GM18507 (cell line): ENCODE results near the gene LZTR1.
A peak's percentile ranks its signal among the peaks of the same experiment; 100 is the strongest.
"Not testable (repeated sequence)": the region's sequence is repeated elsewhere in the genome, so short reads cannot be mapped to it uniquely, and the experiment has no call there.

Experiments used
- DNase-seq: peaks from one replicate; pipeline ENCODE4 v3.0.0; 2011; ENCODE audit warnings: low read depth; ENCODE audit not compliant: insufficient read length; ENCODE audit errors: extremely low spot score
- FAIRE-seq: peaks from 2 replicates; lab custom pipeline; 2011; peaks lifted over from hg19 to GRCh38; lab: Jason Lieb, UNC

Gene LZTR1

DNA sequence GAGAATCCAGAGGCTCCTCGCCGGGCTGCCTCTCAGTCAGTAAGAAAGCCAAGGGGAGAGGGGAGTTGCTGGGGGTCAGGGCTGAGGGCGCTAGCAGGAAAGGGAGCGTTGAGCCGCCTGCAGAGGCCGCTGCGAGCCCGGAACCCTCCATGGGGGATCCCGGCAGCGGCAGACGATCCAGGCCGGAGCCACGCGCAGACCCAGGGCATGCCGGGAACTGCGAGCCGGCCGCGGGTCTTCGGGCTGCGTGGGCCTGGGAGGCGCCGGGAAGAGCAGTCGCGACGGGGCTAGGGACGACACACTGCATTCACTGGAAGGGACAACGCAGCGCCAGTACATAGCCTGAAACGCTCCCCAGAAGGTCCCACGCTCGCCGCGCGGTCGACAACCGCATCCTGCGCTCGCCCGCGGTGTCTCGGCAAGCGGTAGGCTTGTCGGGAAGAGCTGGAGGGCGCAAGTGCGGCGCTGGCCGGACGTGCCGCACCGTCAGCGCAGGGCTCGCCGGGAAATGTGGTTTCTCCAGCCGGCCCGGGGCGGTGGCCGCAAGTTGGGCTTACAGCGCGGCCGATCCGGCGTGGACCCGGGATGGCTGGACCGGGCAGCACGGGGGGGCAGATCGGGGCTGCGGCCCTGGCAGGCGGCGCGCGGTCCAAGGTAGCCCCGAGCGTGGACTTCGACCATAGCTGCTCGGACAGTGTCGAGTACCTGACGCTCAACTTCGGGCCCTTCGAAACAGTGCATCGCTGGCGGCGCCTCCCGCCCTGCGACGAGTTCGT is at the start of gene LZTR1:
LZTR1 (plus strand) TSS at position 511 of the 776 bp plus-strand sequence; CDS start at position 586, 75 bp downstream.
- peak; percentile 93 for FAIRE-seq
- peak; percentile 82 for DNase-seq

GRCh38 chr22:20933910-20934309 is 48.2 kb upstream of the LZTR1 start:
- FAIRE-seq (no peak), DNase-seq (no peak)

- not testable (repeated sequence) for DNase-seq, FAIRE-seq
Measured at GRCh38 chr22:20935049-20935448, 47.0 kb upstream of the LZTR1 start.

DNA sequence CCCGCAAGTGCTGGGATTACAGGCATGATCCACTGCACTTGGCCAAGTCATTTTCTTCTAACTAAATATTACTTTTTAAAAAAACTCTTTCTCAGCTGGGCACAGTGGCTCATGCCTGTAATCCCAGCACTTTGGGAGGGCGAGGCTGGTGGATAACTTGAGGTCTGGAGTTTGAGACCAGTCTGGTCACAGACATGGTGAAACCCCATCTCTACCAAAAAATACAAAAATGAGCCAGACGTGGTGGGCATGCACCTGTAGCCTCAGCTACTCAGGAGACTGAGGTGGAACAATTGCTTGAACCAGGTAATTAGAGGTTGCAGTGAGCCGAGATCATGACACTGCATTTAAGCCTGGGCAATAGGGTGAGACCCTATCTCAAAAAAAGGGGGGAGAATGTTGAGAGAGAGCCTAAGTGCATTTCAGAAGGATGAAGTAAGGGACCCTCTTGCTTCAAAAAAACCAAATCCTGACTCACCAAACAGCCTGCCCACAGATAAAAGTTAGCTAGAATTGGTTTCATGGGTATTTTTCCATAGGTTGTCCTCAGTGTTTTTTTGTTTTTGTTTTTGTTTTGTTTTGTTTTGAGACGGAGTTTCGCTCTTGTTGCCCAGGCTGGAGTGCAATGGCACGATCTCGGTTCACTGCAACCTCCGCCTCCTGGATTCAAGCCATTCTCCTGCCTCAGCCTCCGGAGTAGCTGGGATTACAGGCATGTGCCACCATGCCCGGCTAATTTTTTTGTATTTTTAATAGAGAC is 46.1 kb upstream of the LZTR1 start:
- FAIRE-seq, DNase-seq: not testable (repeated sequence)

DNA sequence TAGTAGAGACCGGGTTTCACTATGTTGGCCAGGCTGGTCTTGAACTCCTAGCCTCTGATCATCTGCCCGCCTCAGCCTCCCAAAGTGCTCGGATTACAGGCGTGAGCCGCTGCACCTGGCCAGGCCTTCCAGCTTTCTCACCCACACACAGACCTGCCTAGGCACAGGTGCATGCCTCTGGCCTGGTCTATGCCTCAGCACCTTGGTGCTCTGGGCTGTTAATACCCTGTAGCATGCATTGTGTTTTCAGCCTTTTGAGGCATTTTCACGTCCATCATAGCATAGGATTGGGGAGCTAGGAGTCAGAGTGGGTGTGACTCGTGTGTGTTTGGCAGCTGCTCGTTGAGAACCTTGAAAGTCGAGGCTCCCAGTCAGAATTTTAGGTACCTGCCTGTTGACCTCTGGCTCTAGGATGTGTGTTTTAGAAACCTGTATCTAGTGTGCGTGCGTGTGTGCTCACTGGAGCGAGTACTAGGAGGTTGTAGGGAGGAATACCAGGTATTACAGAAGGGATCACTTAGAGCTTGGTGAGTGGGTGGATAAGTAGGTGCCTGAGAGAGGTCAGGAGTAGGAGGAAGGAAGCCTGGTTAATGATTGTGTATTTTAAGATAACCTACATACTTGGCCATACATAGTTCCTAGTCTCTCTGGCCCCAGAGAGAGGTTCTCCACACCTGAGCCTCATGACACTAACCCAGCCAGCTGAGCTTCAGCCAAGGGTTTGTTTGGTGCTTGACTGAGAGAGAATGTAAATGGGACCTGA is 44.9 kb upstream of the LZTR1 start:
- peak; percentile 60 for FAIRE-seq

GRCh38 chr22:20937794-20938671 is 44.1 kb upstream of the LZTR1 start:
- DNase-seq = no peak
- FAIRE-seq = no peak

More for the DNA sequence above, 44.9 kb upstream of the LZTR1 start:
- DNase-seq = no peak

DNA sequence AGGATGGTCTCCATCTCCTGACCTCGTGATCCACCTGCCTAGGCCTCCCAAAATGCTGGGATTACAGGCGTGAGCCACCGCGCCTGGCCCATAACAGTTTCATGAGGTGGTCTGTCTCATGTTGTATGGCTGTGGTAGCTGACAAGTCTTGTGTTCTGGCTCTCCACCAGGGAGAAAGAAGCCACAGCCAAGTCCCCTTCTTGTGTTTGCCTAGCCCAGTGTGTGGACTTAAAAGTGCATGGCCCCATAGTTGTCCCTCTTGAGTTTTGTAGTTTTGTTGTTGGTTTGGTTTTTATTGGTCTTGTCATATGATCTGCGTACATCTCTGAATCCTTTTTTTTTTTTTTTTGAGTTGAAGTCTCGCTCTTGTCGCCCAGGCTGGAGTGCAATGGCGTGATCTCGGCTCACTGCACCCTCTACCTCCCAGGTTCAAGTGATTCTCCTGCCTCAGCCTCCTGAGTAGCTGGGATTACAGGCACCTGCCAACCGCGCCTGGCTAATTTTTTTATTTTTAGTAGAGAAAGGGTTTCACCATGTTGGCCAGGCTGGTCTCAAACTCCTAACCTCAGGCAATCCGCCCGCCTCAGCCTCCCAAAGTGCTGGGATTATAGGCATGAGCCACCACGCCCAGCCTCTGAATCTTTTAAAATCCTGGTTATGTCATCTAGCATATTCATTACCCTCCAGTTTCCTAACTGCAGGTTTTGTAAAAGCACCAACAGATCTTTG is 42.5 kb upstream of the LZTR1 start:
- not testable (repeated sequence) for FAIRE-seq, DNase-seq

- no peak for DNase-seq
- no peak for FAIRE-seq
Measured at GRCh38 chr22:20940186-20940651, 41.9 kb upstream of the LZTR1 start.

- FAIRE-seq = no peak
- no peak for DNase-seq
Measured at GRCh38 chr22:20940904-20941385, 41.2 kb upstream of the LZTR1 start.

DNA sequence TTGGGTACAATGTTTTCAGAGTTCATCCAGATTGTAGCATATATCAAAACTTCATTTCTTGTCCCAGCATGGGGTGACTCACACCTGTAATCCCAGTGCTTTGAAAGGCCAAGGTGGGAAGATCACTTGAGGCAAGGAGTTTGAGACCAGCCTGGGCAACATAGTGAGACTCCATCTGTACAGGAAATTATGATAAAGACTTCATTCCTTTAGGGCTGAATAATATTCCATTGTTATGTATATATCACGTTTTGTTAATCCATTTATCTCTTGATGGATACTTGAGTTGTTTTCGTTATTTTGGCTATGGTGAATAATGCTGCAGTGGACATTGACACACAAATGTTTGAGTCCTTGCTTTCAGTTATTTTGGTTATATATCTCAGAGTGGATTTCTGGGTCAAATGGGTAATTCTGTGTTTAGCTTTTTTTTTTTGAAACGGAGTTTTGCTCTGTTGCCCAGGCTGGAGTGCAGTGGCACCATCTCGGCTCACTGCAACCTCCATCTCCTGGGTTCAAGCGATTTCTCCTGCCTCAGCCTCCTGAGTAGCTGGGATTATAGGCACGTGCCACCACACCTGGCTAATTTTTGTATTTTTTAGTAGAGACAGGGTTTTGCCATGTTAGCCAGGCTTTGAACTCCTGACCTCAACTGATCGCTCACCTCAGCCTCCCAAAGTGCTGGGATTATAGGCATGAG is 39.7 kb upstream of the LZTR1 start:
- not testable (repeated sequence) for DNase-seq, FAIRE-seq

DNA sequence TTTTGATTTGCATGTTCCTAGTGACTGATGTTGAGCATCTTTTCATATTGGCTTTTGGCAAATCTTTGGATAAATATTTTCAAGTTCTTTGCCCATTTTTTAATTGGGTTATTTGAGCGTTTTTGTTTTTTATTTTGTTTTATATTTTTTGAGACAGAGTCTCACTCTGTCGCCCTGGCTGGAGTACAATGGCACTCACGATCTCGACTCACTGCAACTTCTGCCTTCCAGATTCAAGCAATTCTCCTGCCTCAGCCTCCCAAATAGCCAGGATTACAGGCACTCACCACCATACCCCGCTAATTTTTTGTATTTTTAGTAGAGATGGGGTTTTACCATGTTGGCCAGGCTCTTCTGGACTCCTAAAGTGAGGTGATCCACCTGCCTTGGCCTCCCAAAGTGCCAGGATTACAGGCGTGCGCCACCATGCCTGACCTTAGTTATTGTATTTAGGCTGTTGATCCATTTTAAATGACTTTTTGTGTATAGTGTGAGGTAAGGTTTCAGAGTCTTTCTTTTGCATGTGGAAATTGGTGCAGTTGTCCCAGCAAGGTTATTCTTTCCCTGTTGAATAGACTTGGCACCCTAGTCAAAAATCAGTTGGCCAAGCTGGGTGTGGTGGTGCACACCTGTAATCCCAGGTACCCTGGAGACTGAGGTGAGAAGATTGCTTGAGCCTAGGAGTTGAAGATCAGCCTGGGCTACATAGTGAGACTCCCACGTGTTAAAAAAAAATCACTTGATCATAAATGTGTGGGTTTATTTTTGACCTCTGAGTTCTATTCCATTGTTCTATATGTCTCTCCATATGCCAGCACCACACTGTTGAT is 38.8 kb upstream of the LZTR1 start:
- FAIRE-seq (no peak), DNase-seq (no peak)

DNA sequence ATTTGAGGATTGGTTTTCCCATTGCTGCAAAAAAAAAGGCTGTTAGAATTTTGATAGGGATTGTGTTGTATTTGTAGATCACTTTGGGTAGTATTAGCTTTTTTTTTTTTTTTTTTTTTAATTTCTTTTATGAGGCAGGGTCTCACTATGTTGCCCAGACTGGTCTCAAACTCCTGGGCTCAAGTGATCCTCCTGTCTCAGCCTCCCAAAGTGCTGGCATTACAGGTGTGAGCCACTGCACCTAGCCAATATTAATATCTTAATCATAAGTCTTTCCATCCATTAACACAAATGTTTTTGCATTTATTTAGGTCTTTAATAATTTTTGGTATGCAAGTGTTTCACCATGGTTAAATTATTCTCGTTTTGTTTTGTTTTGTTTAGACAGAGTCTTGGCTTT is 38.1 kb upstream of the LZTR1 start:
- no peak for DNase-seq
- no peak for FAIRE-seq

GRCh38 chr22:20945578-20945934 is 36.5 kb upstream of the LZTR1 start:
- FAIRE-seq = no peak
- DNase-seq = no peak

DNA sequence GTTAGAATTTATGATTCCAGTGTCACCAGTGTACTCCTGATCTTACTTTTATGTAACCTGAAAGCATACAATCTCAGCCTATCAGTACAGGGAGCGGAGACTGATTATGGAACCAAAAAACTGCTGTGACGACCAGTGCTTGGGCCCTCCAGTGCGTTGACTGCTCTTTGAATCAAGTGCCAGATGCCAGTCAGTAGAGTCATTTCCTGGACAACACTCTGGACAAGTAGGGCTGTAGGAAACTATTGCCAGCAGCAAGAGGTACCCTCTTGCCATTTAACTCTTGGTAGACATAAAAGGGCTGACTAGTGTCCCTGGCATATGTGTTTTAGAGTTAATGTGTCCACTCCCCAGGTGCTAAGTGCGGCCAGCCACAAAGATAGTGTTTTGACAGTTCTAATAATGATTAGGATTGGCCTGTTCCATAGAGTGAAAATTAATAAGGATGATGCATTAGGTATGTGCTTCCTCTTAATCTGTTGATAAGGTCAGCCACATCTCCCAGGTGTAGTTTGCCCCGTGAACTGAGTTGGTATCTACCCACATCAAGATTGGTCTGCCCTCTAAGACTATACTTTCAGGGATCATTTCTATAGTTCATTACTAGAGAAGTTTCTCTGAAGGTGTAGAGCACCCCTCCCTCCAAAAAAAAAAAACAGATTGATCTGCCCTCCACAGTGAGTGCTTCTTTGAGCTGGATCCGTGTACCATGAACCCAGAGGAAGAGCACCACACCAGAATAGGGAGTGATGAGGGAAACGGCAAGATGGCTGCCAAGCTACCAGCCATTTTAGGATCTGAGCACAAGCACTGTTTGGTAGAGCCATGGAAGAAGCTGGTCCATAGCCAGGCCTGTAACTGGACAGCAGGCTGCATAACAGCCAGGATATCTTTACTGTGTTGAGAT is 35.8 kb upstream of the LZTR1 start:
- DNase-seq (no peak), FAIRE-seq (no peak)

DNA sequence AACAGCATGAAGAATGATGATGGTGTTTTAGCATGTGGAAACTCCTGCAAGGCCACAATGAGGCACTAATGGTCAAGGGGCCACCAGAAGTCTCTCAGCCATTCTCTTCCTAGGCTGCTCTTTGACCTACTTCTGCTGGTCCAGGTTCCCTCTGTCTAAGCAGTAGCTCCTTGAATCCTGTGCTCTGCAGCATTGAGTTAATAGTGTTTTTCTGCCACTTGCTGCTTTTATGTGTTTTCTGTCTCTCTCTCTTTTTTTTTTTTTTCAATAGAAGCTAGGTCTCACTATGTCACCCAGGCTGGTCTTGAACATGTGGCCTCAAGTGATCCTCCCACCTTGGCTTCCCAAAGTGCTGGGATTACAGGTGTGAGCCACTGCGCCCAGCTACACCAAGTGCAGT is 35.1 kb upstream of the LZTR1 start:
- no peak for FAIRE-seq
- DNase-seq = no peak

DNA sequence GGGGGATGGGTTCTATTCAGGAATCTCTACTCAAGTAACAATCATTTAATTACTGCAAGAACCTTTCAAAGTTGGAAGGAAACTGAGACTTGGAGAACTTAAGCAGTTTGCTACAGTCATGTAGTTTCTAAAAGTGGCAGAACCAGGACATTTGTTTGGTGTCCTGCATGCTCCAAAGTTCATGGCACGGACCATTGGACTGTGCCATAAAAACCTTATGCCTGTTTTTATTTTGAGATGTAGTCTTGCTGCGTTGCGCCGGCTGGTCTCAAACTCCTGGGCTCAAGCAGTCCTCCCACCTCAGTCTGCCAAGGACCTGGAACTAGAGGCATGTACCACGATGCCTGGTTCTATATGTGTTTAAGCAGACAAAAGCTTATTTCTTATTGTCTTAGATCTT is 33.6 kb upstream of the LZTR1 start:
- FAIRE-seq = no peak

More for the DNA sequence above, 33.6 kb upstream of the LZTR1 start:
- no peak for DNase-seq
